ENCODE measurements around the gene HDAC5.
A peak's percentile ranks its signal among the peaks of the same experiment; 100 is the strongest.

Gene HDAC5

DNA sequence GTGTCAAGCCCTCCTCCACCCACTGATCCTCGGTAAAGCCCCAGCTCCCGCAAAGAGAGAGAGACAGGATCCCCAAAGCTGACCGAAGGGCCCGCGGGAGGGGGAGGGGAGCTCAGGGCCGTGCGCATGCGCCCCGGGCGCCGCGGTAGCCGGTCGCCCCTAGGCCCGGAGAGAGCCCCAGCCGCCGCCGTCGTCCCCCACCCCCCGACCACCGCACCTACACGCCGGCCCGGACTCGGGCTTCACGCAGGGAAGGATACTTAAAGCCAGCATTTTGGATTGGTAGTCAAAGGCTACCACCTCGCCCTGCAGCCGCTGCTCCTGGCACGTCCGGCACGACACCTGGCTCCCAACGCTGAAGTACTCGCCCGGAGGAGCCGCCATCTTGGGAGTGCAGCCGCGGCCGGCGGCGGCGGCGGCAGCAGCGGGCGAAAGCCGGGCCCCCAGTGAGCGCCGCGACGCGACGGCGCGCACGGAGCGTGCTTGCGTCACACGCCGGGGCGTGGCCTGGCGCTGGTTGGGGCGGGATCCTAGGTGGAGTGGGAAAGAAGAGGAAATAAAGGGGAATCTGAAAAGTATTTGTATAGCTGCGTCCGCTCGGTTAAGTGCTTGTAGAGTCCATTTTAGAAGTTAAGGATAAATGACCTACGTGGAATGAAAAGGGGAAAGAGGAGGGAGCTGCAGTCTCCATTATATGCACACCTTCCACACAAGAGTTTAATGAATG, 57.1 kb downstream of the HDAC5 start, which contains the start of gene LSM12:
Gene LSM12 (minus strand): TSS at position 468 of the 727 bp plus-strand sequence. CDS start 84 bp downstream, at position 384.
- Histone ChIP-seq H3K27me3 (ENCODE audit: control insufficient read depth, low read length) (no peaks in the 10 kb centered on the region), H3K79me2 (ENCODE audit: control insufficient read depth, low read length) (peaks cover 67% of the 10 kb centered on the region), H3K9me2 (replicated peaks; ENCODE audit: control insufficient read depth, low read length) (no peaks in the 10 kb centered on the region), H3K9me3 (ENCODE audit: control insufficient read depth, insufficient read depth, low read length) (no peaks in the 10 kb centered on the region), H3K4me2 (ENCODE audit: low read length) (peak within 1 kb of the TSS; percentile 82), H3K4me3 (ENCODE audit: low read length) (peak within 1 kb of the TSS; percentile 97), H3K4me1 (ENCODE audit: control insufficient read depth, low read length) (peaks cover 44% of the 10 kb centered on the region), H4K20me1 (ENCODE audit: control insufficient read depth, insufficient read depth, low read depth, low read length) (no peaks in the 10 kb centered on the region; the same call in 1 of the 2 replicates), H3K36me3 (ENCODE audit: control insufficient read depth, low read length) (peaks cover 47% of the 10 kb centered on the region), H3F3A (ENCODE audit: control insufficient read depth, insufficient read depth) (peaks cover 7% of the 10 kb centered on the region; the same call in 1 of the 2 replicates), H3K27ac (ENCODE audit: low read depth, low read length) (peak within 1 kb of the TSS; percentile 76)
- no peak for TF ChIP-seq EZH2phosphoT487 (IDR thresholded peaks at IDR 0.05; ENCODE audit: borderline replicate concordance, low read length)
- TF ChIP-seq, protein P1, sequence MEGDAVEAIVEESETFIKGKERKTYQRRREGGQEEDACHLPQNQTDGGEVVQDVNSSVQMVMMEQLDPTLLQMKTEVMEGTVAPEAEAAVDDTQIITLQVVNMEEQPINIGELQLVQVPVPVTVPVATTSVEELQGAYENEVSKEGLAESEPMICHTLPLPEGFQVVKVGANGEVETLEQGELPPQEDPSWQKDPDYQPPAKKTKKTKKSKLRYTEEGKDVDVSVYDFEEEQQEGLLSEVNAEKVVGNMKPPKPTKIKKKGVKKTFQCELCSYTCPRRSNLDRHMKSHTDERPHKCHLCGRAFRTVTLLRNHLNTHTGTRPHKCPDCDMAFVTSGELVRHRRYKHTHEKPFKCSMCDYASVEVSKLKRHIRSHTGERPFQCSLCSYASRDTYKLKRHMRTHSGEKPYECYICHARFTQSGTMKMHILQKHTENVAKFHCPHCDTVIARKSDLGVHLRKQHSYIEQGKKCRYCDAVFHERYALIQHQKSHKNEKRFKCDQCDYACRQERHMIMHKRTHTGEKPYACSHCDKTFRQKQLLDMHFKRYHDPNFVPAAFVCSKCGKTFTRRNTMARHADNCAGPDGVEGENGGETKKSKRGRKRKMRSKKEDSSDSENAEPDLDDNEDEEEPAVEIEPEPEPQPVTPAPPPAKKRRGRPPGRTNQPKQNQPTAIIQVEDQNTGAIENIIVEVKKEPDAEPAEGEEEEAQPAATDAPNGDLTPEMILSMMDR (IDR thresholded peaks at IDR 0.05; ENCODE audit: low read depth, low read length, poor library complexity, severe bottlenecking) = no peak

DNA sequence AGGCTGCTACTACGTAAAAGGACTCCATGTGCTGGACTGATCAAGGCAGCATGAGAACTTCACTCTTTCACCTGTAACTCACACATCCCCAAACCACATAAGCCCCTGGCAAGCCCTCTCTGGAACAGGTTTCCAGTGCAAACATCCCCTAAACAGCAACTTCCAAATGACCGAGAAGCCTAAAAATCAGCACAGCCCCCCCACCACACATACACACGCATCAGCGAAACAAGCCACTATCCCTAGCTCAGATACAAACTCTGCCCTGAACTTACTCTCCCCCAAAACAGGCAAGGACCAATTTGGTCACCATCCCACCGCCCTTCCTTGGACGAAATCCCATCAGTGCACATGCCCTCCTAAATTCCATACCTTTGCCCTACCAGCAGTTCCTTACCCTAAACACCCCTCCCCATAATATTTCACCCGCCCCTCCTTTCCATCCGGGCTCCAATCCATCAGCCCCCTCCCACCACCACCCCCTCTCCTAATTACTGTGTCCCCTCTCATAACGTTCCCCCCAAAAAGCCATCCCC, 57.7 kb downstream of the HDAC5 start:
- Histone ChIP-seq H3K9me3 (ENCODE audit: control insufficient read depth, insufficient read depth, low read length) (no peaks in the 10 kb centered on the region), H3K79me2 (ENCODE audit: control insufficient read depth, low read length) (peaks cover 67% of the 10 kb centered on the region), H3K9me2 (replicated peaks; ENCODE audit: control insufficient read depth, low read length) (no peaks in the 10 kb centered on the region), H4K20me1 (ENCODE audit: control insufficient read depth, insufficient read depth, low read depth, low read length) (no peaks in the 10 kb centered on the region; the same call in 1 of the 2 replicates), H3K4me3 (ENCODE audit: low read length) (peak overlapping the region; percentile 97), H3K4me1 (ENCODE audit: control insufficient read depth, low read length) (peaks cover 44% of the 10 kb centered on the region), H3F3A (ENCODE audit: control insufficient read depth, insufficient read depth) (peaks cover 7% of the 10 kb centered on the region; the same call in 1 of the 2 replicates), H3K36me3 (ENCODE audit: control insufficient read depth, low read length) (peaks cover 48% of the 10 kb centered on the region), H3K27ac (ENCODE audit: low read depth, low read length) (peak overlapping the region; percentile 76), H3K4me2 (ENCODE audit: low read length) (peak overlapping the region; percentile 82), H3K27me3 (ENCODE audit: control insufficient read depth, low read length) (no peaks in the 10 kb centered on the region)
- TF ChIP-seq EZH2phosphoT487 (IDR thresholded peaks at IDR 0.05; ENCODE audit: borderline replicate concordance, low read length) = no peak
- TF ChIP-seq, protein P1 (IDR thresholded peaks at IDR 0.05; ENCODE audit: low read depth, low read length, poor library complexity, severe bottlenecking) = no peak

DNA sequence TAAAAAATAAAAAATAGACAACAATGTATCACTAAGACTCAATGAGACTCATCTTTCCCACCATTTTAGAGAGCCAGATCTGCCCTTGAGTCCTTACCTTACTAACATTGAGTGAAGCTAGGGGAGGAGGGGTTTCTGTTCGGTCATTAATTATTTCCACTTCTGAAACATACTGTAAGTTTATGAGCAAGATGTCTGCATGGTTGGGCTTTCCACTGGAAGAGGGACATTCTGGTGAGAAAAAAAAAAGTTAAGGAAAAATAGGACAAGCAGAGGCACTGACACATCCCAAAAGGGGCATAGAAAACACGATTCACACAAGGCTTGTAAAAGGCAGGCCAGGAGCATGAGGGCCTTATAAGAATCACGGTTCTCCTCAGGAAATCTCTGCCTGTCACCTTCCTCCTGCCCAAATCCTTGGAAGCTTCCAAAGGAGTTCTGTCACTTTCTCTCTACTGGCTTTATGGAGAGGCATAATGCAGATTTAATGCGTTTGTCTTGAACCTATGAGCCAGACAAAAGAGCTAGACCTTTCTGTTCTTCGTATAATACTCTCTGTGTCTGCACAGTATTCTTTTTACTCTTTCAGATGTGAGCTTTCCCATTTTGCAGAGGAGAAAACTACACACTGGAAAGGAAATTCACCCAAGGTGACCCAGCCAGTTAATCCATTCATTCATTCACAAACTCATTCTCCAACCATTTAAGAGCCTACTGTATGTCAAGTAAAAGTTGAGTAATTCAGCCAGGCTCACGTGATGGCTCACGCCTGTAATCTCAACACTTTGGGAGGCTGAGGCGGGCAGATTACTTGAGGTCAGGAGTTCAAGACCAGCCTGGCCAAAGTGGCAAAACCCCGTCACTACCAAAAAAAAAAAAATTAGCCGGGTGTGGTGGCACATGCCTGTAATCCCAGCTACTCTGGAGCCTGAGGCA, 59.5 kb downstream of the HDAC5 start:
- peaks cover 63% of the 10 kb centered on the region for H3K36me3 ChIP-seq (ENCODE audit: control insufficient read depth, low read length)
- H3K27me3 ChIP-seq (ENCODE audit: control insufficient read depth, low read length) = no peaks in the 10 kb centered on the region
- H3K9me2 ChIP-seq (replicated peaks; ENCODE audit: control insufficient read depth, low read length) = no peaks in the 10 kb centered on the region
- no peak for TF ChIP-seq EZH2phosphoT487 (IDR thresholded peaks at IDR 0.05; ENCODE audit: borderline replicate concordance, low read length)
- TF ChIP-seq, protein P1 (IDR thresholded peaks at IDR 0.05; ENCODE audit: low read depth, low read length, poor library complexity, severe bottlenecking) = no peak
- peaks cover 3% of the 10 kb centered on the region; the same call in 1 of the 2 replicates for H3F3A ChIP-seq (ENCODE audit: control insufficient read depth, insufficient read depth)
- H3K9me3 ChIP-seq (ENCODE audit: control insufficient read depth, insufficient read depth, low read length) = no peaks in the 10 kb centered on the region
- peaks cover 82% of the 10 kb centered on the region for H3K79me2 ChIP-seq (ENCODE audit: control insufficient read depth, low read length)
- H3K4me1 ChIP-seq (ENCODE audit: control insufficient read depth, low read length) = peaks cover 33% of the 10 kb centered on the region
- peak overlapping the region; percentile 17 for H3K4me2 ChIP-seq (ENCODE audit: low read length)
- peak overlapping the region; percentile 14; the same call in 1 of the 2 replicates for H3K4me3 ChIP-seq (ENCODE audit: low read length)
- H4K20me1 ChIP-seq (ENCODE audit: control insufficient read depth, insufficient read depth, low read depth, low read length) = peaks cover under 1% of the 10 kb centered on the region; the same call in 1 of the 2 replicates
- no peak overlapping the region for H3K27ac ChIP-seq (ENCODE audit: low read depth, low read length)
